ENCODE results near the gene ATP5MC2.

DNA sequence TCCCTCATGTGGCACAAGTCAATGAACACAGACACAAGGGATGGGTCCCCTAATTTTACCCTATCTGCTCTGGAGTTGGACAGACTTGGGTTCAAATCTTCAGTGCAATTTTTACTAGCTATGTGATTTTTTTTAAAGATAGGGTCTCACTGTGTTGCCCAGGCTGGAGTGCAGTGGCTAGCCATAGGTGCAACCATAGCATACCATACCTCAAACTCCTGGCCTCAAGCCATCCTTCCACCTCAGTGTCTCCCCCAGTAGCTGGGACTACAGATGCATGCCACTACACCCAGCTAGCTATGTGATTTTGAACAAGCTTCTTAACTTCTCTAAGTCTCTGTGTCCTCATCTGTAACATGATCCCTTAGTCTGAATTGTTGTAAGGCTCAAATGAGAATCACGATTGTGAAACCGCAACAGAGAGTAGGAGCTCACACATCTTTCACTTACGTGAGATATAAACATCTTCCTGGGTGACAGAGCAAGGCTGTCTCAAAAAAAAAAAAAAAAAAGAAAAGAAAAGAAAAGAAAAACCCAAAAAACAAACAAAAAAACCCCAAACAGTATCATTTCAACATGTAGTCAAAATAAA, 46.7 kb upstream of the ATP5MC2 start:
- TF ChIP-seq POLR2A (IDR thresholded peaks at IDR 0.05; ENCODE audit: low read length) = no peak
- TF ChIP-seq GATA1 (IDR thresholded peaks at IDR 0.05; ENCODE audit: low read depth, low read length) = no peak

All from erythroblast (primary cell).